Suppressor macrophage (primary cell): Measurements from ENCODE around the gene TBC1D22B.
"Not testable (repeated sequence)": the region's sequence is repeated elsewhere in the genome, so short reads cannot be mapped to it uniquely, and the experiment has no call there.

Experiments used
- DNase-seq, 4 experiments: peaks; one replicate each; pipeline ENCODE4 v3.0.0-alpha.2; 2020 to 2022

TBC1D22B gene

GRCh38 chr6:37269105-37269504, 11.5 kb downstream of the TBC1D22B start:
- DNase-seq: no peak

GRCh38 chr6:37272834-37273566, 15.4 kb downstream of the TBC1D22B start:
- no peak for DNase-seq

- no peak for DNase-seq
Measured at GRCh38 chr6:37273690-37274089, 16.1 kb downstream of the TBC1D22B start.

- no peak for DNase-seq
Measured at GRCh38 chr6:37275350-37275749, 17.8 kb downstream of the TBC1D22B start.

- no peak for DNase-seq
Measured at GRCh38 chr6:37277001-37277409, 19.4 kb downstream of the TBC1D22B start.

GRCh38 chr6:37279366-37280134, 22.0 kb downstream of the TBC1D22B start:
- peak; percentile 27 to 67 (median 56) for DNase-seq

GRCh38 chr6:37280162-37280887, 22.8 kb downstream of the TBC1D22B start:
- DNase-seq: no peak

- DNase-seq: no peak
Measured at GRCh38 chr6:37282371-37282770, 24.8 kb downstream of the TBC1D22B start.

- no peak for DNase-seq
Measured at GRCh38 chr6:37283268-37283667, 25.7 kb downstream of the TBC1D22B start.

GRCh38 chr6:37283671-37284151, 26.1 kb downstream of the TBC1D22B start:
- no peak for DNase-seq

GRCh38 chr6:37284781-37285180, 27.2 kb downstream of the TBC1D22B start:
- no peak for DNase-seq

GRCh38 chr6:37285861-37286311, 28.3 kb downstream of the TBC1D22B start:
- DNase-seq: no peak

- DNase-seq: no peak
Measured at GRCh38 chr6:37287519-37288157, 30.1 kb downstream of the TBC1D22B start.

- DNase-seq: no peak
Measured at GRCh38 chr6:37288247-37288646, 30.7 kb downstream of the TBC1D22B start.

GRCh38 chr6:37289931-37290330, 32.4 kb downstream of the TBC1D22B start:
- DNase-seq: no peak

- no peak for DNase-seq
Measured at GRCh38 chr6:37293426-37293825, 35.9 kb downstream of the TBC1D22B start.

- not testable (repeated sequence) for DNase-seq
Measured at GRCh38 chr6:37297637-37298036, 40.1 kb downstream of the TBC1D22B start.

GRCh38 chr6:37298958-37299357, 41.4 kb downstream of the TBC1D22B start:
- no peak for DNase-seq

- DNase-seq: no peak
Measured at GRCh38 chr6:37299990-37300389, 42.4 kb downstream of the TBC1D22B start.

GRCh38 chr6:37302086-37302686, 44.6 kb downstream of the TBC1D22B start:
- peak in 2 of 4 experiments; percentile 56 to 61 for DNase-seq

- DNase-seq: peak in 1 of 4 experiments; percentile 10
Measured at GRCh38 chr6:37303091-37303660, 45.6 kb downstream of the TBC1D22B start.
